ENCODE measurements around the gene ARMC9. TPM values are rescaled to one million over a fixed set of nuclear protein-coding genes. Genes with fewer than 3 reads are reported as not detected.
"Not testable (repeated sequence)": the region's sequence is repeated elsewhere in the genome, so short reads cannot be mapped to it uniquely, and the experiment has no call there.

ARMC9 gene
- total and polyA plus RNA-seq, 2 donors from 2014 or later, result 7.3 to 18.2 TPM

- Histone ChIP-seq H3K4me3 (ENCODE audit: low read length in 3 of 3) (no peak overlapping the region), H3K27me3 (ENCODE audit: control insufficient read depth, insufficient read depth, low read length) (no peaks in the 10 kb centered on the region), H3K36me3 (ENCODE audit: control insufficient read depth in 2 of 3, insufficient read depth in 3 of 3, low read length in 3 of 3) (no peaks in the 10 kb centered on the region), H3K9me3 (ENCODE audit: control insufficient read depth in 2 of 3, insufficient read depth in 1 of 3, low read length in 3 of 3) (no peaks in the 10 kb centered on the region), H3K27ac (ENCODE audit: low read depth in 2 of 2, low read length in 2 of 2) (no peak overlapping the region), H3K4me1 (ENCODE audit: control insufficient read depth in 2 of 3, insufficient read depth in 2 of 3, low read depth in 1 of 3, low read length in 3 of 3) (no peaks in the 10 kb centered on the region), H3K9ac (ENCODE audit: low read length in 3 of 3) (no peak overlapping the region)
- FAIRE-seq, result no peak
- DNase-seq, result no peak
- TF ChIP-seq CTCF (IDR thresholded peaks at IDR 0.05; ENCODE audit: borderline replicate concordance, extremely low read depth, insufficient read depth), result no peak
- intact Hi-C loops (cut with DNase I), result no loop called here
Measured at GRCh38 chr2:231298091-231298490, 99.7 kb downstream of the ARMC9 start.

- intact Hi-C loops (cut with DNase I), result no loop called here
- no peak overlapping the region for H3K9ac ChIP-seq (ENCODE audit: low read length in 3 of 3)
Measured at GRCh38 chr2:231299267-231299666, 100.8 kb downstream of the ARMC9 start.

GRCh38 chr2:231300020-231300721 lies 101.7 kb downstream of the ARMC9 start:
- TF ChIP-seq CTCF (IDR thresholded peaks at IDR 0.05; ENCODE audit: borderline replicate concordance, extremely low read depth, insufficient read depth), result no peak
- Histone ChIP-seq H3K4me3 (ENCODE audit: low read length in 3 of 3) (no peak overlapping the region), H3K9ac (ENCODE audit: low read length in 3 of 3) (no peak overlapping the region), H3K4me1 (ENCODE audit: control insufficient read depth in 2 of 3, insufficient read depth in 2 of 3, low read depth in 1 of 3, low read length in 3 of 3) (no peaks in the 10 kb centered on the region), H3K9me3 (ENCODE audit: control insufficient read depth in 2 of 3, insufficient read depth in 1 of 3, low read length in 3 of 3) (no peaks in the 10 kb centered on the region), H3K27me3 (ENCODE audit: control insufficient read depth, insufficient read depth, low read length) (no peaks in the 10 kb centered on the region), H3K27ac (ENCODE audit: low read depth in 2 of 2, low read length in 2 of 2) (no peak overlapping the region), H3K36me3 (ENCODE audit: control insufficient read depth in 2 of 3, insufficient read depth in 3 of 3, low read length in 3 of 3) (no peaks in the 10 kb centered on the region)
- DNase-seq, result peak in 1 of 5 donors; percentile 25
- no peak for FAIRE-seq
- intact Hi-C loops (cut with DNase I), result no loop called here

More at GRCh38 chr2:231299267-231299666, 100.8 kb downstream of the ARMC9 start:
- TF ChIP-seq CTCF (IDR thresholded peaks at IDR 0.05; ENCODE audit: borderline replicate concordance, extremely low read depth, insufficient read depth), result no peak
- Histone ChIP-seq H3K9me3 (ENCODE audit: control insufficient read depth in 2 of 3, insufficient read depth in 1 of 3, low read length in 3 of 3) (no peaks in the 10 kb centered on the region), H3K4me1 (ENCODE audit: control insufficient read depth in 2 of 3, insufficient read depth in 2 of 3, low read depth in 1 of 3, low read length in 3 of 3) (no peaks in the 10 kb centered on the region), H3K36me3 (ENCODE audit: control insufficient read depth in 2 of 3, insufficient read depth in 3 of 3, low read length in 3 of 3) (no peaks in the 10 kb centered on the region), H3K27me3 (ENCODE audit: control insufficient read depth, insufficient read depth, low read length) (no peaks in the 10 kb centered on the region), H3K4me3 (ENCODE audit: low read length in 3 of 3) (no peak overlapping the region), H3K27ac (ENCODE audit: low read depth in 2 of 2, low read length in 2 of 2) (no peak overlapping the region)
- no peak for DNase-seq
- no peak for FAIRE-seq

GRCh38 chr2:231300722-231301076 lies 102.3 kb downstream of the ARMC9 start:
- Histone ChIP-seq H3K9ac (ENCODE audit: low read length in 3 of 3) (no peak overlapping the region), H3K9me3 (ENCODE audit: control insufficient read depth in 2 of 3, insufficient read depth in 1 of 3, low read length in 3 of 3) (no peaks in the 10 kb centered on the region), H3K36me3 (ENCODE audit: control insufficient read depth in 2 of 3, insufficient read depth in 3 of 3, low read length in 3 of 3) (no peaks in the 10 kb centered on the region), H3K27ac (ENCODE audit: low read depth in 2 of 2, low read length in 2 of 2) (no peak overlapping the region), H3K4me1 (ENCODE audit: control insufficient read depth in 2 of 3, insufficient read depth in 2 of 3, low read depth in 1 of 3, low read length in 3 of 3) (no peaks in the 10 kb centered on the region), H3K27me3 (ENCODE audit: control insufficient read depth, insufficient read depth, low read length) (no peaks in the 10 kb centered on the region), H3K4me3 (ENCODE audit: low read length in 3 of 3) (no peak overlapping the region)
- FAIRE-seq, result no peak
- intact Hi-C loops (cut with DNase I), result no loop called here
- DNase-seq, result no peak
- TF ChIP-seq CTCF (IDR thresholded peaks at IDR 0.05; ENCODE audit: borderline replicate concordance, extremely low read depth, insufficient read depth), result no peak

GRCh38 chr2:231304259-231304658 lies 105.8 kb downstream of the ARMC9 start:
- not testable (repeated sequence) for DNase-seq; H3K27ac ChIP-seq (ENCODE audit: low read depth in 2 of 2, low read length in 2 of 2); H3K9me3 ChIP-seq (ENCODE audit: control insufficient read depth in 2 of 3, insufficient read depth in 1 of 3, low read length in 3 of 3)

More at GRCh38 chr2:231304259-231304658, 105.8 kb downstream of the ARMC9 start:
- H3K36me3 ChIP-seq (ENCODE audit: control insufficient read depth in 2 of 3, insufficient read depth in 3 of 3, low read length in 3 of 3); intact Hi-C loops (cut with DNase I); H3K27me3 ChIP-seq (ENCODE audit: control insufficient read depth, insufficient read depth, low read length); H3K4me3 ChIP-seq (ENCODE audit: low read length in 3 of 3); H3K4me1 ChIP-seq (ENCODE audit: control insufficient read depth in 2 of 3, insufficient read depth in 2 of 3, low read depth in 1 of 3, low read length in 3 of 3); H3K9ac ChIP-seq (ENCODE audit: low read length in 3 of 3); FAIRE-seq: not testable (repeated sequence)
